Dedifferentiated amniotic fluid mesenchymal stem cell (primary cell): Measurements from ENCODE around the gene CCDC178.
"Not testable (repeated sequence)": the region's sequence is repeated elsewhere in the genome, so short reads cannot be mapped to it uniquely, and the experiment has no call there.

Experiments
- DNase-seq: peaks from one replicate; pipeline ENCODE4 v3.0.0-alpha.2; 2016; ENCODE audit errors: extremely low spot score

The CCDC178 gene

DNA sequence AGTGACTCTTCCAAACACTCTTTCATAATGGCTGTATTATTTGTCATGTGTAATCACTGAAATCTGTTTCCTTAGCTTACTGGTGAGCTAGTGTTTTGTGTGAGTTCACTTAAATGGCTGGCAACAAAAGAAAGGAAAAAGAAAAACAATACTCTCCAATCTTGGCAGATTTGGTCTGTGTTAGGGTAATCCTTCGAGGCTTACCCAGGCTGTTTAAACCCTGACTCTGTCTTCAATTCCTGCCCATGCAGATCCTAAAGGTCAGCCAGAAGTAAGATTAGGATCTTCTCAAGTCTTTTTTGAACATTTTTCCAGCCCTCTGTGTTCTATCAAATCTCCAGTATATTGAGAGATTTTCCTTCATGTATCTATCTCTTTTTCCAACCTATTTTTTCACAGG is 85.3 kb downstream of the CCDC178 start:
- DNase-seq: no peak

DNA sequence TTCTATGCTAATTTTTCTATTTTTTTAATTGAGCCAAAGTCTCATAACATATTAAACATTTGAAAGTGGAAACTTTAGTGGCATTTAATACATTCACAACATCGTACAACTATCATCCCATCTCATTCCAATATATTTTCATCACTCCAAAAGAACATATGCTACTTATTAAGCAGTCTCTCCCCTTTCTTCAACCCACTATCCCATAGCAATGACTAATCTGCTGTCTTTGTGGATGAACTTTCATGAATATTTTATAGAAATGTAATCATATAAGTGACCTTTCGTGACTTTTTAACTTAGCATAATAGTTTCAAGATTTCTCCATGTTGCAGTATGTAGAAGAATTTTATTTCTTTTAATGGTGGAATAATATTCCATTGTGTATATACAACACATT is 90.3 kb downstream of the CCDC178 start:
- peak; percentile 19 for DNase-seq

DNA sequence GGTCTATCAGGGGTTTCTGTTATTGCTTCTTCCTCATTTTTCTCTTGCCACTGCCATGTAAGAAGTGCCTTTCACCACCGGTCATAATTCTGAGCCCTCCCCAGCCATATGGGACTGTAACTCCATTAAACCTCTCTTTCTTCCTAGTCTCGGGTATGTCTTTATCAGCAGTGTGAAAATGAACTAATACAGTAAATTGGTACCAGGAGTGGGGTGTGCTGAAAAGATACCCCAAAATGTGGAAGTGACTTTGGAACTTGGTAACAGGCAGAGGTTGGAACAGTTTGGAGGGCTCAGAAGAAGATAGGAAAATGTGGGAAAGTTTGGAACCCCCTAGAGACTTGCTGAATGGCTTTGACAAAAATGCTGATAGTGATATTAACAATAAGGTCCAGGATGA is 100.8 kb downstream of the CCDC178 start:
- not testable (repeated sequence) for DNase-seq

DNA sequence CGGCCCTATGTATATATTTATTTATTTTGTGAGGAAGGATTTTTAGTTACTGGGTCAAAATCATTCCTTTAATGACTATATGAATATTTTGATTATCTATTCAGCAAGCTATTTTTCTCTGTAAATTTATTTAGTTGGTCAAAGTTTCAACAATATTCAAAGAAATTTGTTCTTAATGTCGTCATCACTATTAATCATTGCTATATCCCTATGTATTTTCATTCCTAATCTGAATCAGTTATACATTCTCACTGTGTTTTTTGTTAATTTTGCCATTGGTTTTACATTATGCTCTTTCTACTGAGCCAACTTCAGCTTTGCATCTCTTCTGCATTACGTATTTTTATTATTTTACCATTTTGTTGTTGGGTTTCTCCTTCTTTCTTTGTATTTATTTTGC is 105.7 kb downstream of the CCDC178 start:
- DNase-seq: no peak

DNA sequence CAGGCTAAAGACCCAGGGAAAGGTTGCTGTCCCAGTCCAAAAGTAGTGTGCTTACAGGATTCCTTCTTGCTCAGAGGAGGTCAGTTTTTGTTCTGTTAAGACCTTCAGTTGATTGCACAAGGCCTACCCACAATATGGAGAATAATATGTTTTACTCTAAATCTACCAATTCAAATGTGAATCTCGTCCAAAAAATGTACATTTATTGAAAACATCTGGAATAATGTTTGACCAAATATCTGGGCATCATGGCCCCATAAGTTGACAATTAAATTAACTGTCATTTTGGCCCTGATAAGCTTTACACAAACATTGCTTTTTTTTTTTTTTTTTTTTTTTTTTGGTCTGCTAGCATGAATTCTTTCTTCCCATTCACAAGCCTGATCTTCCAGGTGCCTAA is 109.8 kb downstream of the CCDC178 start:
- DNase-seq: no peak

DNA sequence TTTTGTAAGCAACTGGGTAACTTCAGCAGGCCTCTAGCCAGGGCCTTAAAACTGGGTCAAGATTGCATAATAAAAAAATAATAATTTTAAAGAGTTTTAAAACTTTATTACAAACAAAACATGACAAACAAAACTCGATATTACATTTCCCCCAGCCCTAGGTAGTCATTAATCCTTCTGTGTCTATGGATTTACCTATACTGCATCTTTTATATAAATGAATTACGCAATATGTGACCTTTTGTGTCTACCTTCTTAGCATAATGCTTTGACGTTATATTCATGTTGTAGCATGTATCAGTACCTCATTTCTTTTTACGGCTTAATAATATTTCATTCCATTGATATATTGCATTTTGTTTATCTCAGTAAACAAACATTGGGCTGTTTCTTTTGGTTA is 113.5 kb downstream of the CCDC178 start:
- DNase-seq: no peak

DNA sequence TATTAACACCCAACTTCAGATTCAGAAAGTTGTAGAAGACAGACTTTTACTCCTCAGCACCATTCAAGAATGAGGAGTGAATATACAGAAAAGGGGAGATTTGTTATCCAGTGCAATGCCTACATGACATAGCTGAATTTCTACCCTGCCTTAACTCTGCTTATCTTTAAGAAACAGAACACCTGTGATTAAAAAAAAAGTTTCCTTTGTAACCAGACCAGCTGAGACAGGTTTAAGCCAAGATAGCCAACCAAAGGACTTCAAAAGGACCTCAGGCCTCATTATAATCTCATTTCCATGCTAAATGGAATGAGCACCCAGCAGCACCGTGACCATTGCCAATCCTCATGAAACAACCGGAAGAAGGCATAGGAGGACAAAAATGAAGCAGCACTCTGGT is 122.9 kb downstream of the CCDC178 start:
- DNase-seq: no peak

DNA sequence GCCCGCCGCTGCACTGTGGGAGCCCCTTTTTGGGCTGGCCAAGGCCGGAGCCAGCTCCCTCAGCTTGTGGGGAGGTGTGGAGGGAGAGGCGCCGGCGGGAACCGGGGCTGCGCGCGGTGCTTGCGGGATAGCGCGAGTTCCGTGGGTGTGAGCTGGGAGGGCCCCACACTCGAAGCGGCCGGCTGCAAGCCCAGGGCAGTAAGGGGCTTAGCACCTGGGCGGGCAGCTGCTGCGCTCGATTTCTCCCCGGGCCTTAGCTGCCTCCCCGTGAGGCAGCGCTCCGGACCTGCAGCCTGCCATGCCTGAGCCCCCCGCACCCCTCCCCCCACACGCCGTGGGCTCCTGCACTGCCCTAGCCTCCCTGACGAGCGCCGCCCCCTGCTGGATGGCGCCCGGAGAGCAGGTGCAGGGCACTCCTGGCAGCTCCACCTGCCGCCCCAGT is 124.4 kb downstream of the CCDC178 start:
- DNase-seq: no peak

DNA sequence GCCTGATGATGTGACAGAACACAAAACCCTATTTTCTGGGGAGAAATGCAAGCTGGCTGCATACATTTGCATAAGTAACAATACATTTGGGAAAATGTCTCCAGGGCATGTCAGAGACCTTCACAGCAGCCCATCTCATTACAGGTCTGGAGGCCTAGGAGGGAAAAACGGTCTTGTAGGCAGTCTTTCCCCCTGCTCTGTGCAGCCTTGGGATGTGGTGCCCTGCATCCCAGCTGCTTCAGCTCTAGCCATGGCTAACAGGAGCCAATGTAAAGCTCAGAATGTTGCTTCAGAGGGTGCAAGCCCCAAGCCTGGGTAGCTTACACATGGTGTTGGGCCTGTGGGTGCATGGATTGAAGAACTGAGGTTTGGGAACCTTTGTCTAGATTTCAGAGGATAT is 133.0 kb downstream of the CCDC178 start:
- no peak for DNase-seq

DNA sequence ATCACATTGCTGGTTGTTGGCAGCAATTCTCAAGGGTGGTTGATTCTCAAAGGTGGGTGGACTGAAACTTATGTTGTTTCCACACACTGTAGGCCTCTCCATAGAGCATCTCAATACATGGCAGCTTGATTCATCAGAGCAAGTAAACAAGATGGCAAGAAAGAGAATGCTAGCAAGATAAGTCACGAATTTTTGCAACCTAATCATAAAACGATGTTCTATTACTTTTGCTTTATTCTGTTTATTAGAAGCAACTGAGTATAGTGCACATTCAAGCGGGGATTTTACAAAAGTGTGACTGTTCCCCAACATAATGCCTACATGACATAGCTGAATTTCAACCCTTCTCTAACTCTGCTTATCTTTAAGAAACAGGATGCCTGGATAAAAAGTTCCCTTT is 136.2 kb downstream of the CCDC178 start:
- DNase-seq: no peak

DNA sequence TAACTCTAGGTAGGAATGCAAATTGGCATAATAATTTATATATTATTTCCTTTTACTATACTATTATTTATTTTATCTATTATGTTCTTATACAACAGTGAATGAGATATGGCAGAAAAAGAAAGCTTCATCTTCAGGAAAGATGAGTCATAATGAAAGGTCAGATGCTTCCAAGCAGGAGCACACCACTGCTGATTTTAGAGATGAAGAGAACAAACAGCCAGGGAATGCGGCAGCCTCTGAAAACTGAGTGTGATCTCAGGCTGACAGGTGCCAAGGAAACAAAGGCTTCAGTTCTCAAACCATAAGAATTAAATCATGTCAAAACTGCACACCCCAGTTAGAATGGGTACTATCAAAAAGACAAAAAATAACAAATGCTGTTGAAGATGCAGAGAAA is 149.0 kb downstream of the CCDC178 start:
- no peak for DNase-seq

DNA sequence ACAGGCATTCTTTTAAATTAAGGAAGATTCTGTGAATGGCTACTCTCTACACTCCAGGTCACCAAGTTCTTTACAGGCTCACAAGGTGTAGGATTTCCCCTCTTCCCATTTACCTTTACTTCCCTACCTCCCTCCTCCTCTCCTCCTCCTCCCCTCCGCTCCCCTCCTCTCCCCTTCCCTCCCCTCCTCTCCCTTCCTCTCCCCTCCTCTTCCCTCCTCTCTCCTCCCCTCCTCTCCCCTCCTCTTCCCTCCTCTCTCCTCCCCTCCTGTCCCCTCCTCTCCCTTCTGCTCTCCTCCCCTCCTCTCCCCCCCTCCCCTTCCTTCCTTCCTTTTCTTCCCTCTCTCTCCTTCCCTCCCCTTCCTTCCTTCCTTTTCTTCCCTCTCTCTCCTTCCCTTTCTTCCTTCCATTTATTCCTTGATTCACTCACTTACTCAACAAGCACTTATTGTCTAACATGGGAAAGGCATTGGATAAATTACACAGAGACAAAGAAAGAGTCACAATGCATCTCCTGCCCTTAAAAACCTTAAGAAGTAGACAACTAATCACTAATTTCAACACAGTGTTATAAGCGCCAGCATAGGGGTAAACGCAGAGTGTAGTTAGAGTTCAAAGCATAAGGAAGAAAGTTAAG is 152.3 kb downstream of the CCDC178 start:
- DNase-seq: no peak

DNA sequence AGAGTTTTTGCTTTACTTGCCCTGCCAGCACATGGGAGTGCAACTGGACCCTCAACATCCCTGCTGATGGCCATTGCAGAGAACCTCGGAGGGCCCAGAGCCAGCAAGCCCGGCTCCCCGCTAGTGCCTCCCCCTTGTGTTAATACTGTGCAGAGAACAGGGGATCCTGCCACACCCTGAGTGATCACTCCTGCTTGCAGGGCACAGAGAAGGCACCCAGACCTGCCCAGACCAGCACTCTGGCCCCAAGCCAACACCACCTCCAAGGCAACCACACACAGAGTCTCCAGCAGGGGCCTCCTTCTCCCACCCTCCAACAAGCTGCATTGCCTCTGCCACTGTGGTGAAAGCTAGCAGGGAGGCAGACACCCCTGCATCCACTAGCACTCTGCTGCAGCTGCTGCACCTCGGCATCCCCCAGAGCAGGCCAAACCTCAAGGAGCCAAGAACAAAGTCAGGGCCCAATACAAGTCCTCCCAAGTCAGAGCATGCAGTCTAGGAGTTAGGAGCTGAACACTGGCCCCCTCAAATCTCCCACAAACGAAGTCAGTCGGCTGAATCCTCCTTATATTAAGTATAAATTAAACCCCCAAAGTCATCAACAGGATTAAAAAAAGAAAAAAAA is 157.7 kb downstream of the CCDC178 start:
- no peak for DNase-seq

DNA sequence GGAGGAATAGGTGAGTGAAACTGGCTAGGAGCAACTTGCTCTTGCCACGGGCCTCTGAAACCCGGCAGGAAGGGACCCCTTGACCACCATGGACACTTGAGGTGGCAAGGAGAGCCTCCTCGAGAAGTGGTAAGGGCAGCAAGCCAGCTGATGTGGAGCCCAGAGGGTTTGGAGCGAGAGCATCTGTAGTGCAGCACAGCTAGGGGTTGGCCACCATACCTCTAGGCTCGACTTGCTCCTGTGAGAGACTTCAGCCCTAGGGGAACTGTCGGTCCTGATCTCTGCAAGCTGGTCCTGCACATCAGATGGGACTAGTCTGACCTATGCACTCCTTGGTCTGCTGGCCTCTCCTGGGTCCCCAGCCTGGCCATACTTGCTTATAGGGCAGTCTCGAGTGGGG is 158.4 kb downstream of the CCDC178 start:
- DNase-seq: no peak

DNA sequence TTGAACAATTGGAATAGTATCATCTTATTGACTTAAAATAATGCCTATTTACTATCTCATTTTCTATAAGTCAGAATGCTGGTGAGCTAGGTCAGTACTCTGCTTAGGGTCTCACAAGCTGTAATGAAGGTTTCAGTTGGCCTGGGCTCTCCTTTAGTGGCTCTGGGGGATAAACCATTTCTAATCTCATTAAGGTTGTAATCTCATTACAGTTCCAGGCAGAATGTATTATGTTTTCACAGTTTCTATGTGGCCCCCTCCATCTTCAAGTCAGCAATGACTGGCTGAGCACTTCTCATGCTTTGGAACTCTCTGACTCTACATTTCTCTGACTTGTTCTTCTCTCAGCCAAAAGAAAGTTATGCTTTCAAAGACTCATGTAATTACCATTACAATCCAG is 163.1 kb downstream of the CCDC178 start:
- DNase-seq: no peak

DNA sequence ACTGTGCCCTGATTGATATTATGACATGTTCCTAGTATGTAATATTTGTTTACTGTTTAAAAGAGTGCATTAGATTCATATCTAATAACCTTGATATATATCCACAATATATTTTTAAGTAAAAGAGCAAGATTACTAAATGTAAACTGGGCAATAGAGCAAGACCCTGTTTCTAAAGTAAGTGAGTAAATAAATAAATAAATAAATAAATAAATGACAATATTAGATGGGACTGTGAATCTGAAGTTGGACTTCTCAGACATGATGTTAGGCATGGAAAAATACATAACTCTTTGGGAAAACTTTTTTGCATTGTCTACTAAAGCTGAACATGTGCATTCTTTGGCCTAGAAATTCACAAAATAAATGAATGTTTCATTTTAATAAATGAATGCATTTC is 164.7 kb downstream of the CCDC178 start:
- no peak for DNase-seq

DNA sequence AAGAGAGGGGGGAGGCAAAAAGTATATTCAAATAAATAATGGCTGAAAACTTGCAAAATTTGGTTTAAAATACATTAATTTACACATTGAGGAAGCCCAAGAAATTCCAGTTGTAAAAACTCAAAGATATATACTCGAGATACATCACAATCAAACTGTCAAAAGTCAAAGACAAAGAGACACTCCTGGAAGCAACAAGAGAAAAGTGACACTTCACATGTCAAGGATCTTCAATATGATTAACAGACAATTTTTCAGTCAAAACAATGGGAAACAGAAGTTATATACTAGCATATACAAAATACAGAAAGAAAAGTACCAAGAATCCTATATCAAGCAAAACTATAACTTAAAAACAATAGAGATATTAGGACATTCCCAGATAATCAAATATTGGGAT is 170.2 kb downstream of the CCDC178 start:
- DNase-seq: no peak

DNA sequence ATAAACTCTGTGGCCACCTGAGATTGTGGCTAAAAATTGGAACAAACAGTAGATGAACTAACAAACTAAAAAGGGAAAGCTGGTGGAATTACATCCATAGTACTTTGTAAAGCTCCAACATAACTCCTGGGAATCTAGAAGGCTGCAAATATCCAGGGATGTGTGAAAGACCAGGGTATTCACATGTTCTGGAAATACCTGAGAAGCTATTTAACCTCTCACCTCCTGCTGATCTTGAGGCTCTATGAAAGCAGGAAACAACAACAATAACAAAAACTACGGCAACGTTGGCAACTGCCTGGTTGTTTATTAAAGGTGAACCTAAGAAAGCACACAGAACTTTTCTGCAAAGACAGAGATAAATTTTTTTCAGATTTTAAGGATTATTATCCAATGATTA is 171.3 kb downstream of the CCDC178 start:
- DNase-seq: no peak

DNA sequence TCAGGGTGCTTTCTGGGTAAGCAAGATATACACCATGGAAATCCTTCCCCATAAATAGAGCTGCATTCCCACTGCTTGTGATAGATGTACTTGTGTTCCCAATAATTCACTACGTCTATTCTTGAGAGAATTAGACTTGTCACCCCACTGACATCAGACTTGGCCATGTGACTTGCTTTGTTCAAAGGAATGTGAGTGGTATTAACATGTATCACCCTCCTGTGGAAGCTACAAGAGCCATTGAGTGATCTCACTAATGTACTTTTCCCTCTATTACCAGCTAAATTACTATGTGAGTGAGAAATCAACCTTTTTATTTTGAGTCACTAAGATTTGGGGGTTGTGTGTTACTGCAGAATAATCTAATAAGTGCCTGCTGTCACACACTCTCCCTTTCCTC is 176.0 kb downstream of the CCDC178 start:
- no peak for DNase-seq

DNA sequence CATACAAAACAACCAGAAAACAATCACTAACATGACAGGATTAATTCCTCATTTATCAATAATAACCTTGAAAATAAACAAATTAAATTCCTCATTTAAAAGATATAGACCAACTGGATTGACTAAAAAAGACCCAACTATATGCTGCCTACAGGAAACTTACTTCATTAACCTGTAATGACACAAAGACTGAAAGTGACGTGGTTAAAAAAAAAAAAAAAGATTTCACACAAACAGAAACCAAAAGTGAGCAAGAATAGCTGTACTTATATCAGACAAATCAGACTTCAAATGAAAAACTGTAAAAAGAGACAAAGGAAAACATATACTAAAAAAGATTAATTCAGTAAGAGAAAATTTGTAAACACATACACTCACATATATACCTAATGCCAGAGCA is 201.2 kb downstream of the CCDC178 start:
- DNase-seq: no peak

DNA sequence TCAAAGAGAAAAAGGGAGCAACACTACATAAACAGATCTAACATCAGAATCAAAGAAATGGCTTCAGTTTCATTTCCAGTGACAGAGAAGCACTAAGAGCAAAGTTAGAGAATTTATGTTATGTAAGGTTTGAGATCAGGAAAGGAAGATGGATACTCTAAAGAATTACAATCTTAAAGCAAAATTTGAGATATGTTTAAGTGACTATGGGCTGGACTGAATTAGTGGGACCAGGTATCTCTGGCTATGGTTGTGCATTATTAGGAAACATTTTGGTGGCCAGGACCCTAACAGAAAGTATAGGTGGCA is 208.2 kb downstream of the CCDC178 start:
- DNase-seq: no peak

DNA sequence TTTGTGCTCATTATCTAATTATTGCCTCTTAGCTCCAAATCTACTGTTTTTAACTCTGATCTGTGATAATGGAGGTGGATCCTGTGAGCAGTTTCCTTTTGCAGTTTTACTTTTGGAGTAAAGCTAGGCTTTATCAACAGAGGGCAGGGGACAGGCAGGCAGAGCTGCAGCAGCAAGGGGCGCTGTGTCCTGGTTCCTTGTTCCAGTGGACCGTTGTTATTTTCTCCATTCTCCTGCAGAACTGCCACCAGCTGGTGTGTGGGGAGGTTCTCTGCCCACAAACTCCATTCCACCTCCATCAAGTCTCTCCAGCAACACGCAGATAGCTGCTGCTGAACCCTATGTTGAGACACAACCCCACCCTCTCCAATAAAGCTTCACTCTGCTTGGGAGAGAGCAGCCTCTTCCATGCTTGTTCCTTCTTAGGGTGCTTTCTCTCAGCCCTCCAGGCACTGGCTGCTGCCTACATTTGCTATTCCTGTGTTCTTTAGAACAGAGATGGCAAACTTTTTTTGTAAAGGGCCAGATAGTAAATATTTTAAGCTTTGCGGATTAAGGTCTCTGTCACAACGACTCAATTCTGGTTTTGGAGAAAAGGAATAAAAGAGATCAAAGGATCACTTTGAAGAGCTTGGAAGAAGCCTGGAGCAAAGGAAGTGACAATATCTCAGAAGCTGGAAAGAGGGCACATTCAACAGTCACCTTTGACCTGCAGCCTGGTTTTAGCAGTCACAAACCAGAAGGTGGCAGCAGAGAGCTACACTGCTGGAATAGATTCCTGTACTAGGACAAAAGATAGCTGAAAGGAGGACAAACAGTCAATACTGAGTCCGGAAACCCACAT is 208.8 kb downstream of the CCDC178 start:
- peak; percentile 64 for DNase-seq

DNA sequence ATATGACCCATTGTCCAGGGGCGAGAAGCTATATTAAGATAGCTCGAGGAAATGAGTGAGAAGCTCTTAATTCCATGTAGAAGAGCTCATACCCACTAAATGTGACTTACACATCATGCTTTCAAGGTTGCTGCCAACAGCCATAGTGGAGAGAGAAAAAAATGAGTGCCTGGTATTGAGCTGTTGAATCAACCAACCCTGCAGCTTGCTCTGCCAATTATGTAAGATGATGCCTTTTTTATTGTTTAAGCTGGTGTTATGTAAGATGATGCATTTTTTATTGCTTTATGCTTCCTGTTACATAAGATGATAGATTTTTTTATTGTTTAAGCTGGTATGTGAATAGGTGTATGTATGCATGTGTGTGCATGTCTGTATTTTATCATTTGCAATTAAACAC is 228.2 kb downstream of the CCDC178 start:
- DNase-seq: no peak
